RWPE2 (cell line): ENCODE data around the gene IRAK3.

Experiments used
- ATAC-seq: fragments of 200-7000 bp; cut with Tn5 transposase; 3 replicates; pipeline ENCODE4 v1.9.1; 2021; ENCODE audit warnings: low read depth
- DNase-seq: peaks from one replicate; pipeline ENCODE4 v3.0.0-alpha.2; 2020; ENCODE audit warnings: low spot score
- H3K27ac ChIP-seq: fragments of 450-650 bp; 2 replicates; pipeline ENCODE4 v1.5.1; 2017; ENCODE audit warnings: mild to moderate bottlenecking; ENCODE audit not compliant: poor library complexity, severe bottlenecking
- H3K27me3 ChIP-seq: fragments of 250-450 bp; sonication (Bioruptor Pico); 2 replicates; pipeline ENCODE4 v1.5.1; 2021; ENCODE audit warnings: mild to moderate bottlenecking, moderate library complexity; ENCODE audit not compliant: insufficient read depth, poor library complexity, severe bottlenecking
- H3K36me3 ChIP-seq: fragments of 250-450 bp; sonication (Bioruptor Pico); 2 replicates; pipeline ENCODE4 v1.5.1; 2020; ENCODE audit warnings: low read depth, mild to moderate bottlenecking, moderate library complexity
- H3K4me1 ChIP-seq: fragments of 250-450 bp; sonication (Bioruptor Pico); 2 replicates; pipeline ENCODE4 v1.5.1; 2021; ENCODE audit warnings: mild to moderate bottlenecking, moderate library complexity; ENCODE audit not compliant: insufficient read depth, poor library complexity, severe bottlenecking
- H3K4me3 ChIP-seq: fragments of 250-450 bp; sonication (Bioruptor Pico); 2 replicates; pipeline ENCODE4 v1.5.1; 2021; ENCODE audit warnings: mild to moderate bottlenecking, moderate library complexity; ENCODE audit not compliant: severe bottlenecking
- H3K9me3 ChIP-seq: fragments of 250-450 bp; sonication (Bioruptor Pico); 2 replicates; pipeline ENCODE4 v1.5.1; 2021; ENCODE audit warnings: mild to moderate bottlenecking, moderate library complexity; ENCODE audit not compliant: severe bottlenecking
- CTCF ChIP-seq: fragments of 450-650 bp; IDR thresholded peaks from one replicate; pipeline ENCODE4 v1.5.1; 2017; ENCODE audit warnings: mild to moderate bottlenecking, moderate library complexity; ENCODE audit not compliant: poor library complexity, severe bottlenecking

Gene IRAK3

GRCh38 chr12:66189889-66190288 lies 875 bp downstream of the IRAK3 start:
- ATAC-seq: no peak
- Histone ChIP-seq H3K27me3 (no peaks in the 10 kb centered on the region), H3K27ac (no peak overlapping the region), H3K4me3 (peak overlapping the region; percentile 40), H3K4me1 (peaks cover 7% of the 10 kb centered on the region), H3K36me3 (no peaks in the 10 kb centered on the region), H3K9me3 (no peaks in the 10 kb centered on the region)
- DNase-seq: no peak
- TF ChIP-seq CTCF: no peak

DNA sequence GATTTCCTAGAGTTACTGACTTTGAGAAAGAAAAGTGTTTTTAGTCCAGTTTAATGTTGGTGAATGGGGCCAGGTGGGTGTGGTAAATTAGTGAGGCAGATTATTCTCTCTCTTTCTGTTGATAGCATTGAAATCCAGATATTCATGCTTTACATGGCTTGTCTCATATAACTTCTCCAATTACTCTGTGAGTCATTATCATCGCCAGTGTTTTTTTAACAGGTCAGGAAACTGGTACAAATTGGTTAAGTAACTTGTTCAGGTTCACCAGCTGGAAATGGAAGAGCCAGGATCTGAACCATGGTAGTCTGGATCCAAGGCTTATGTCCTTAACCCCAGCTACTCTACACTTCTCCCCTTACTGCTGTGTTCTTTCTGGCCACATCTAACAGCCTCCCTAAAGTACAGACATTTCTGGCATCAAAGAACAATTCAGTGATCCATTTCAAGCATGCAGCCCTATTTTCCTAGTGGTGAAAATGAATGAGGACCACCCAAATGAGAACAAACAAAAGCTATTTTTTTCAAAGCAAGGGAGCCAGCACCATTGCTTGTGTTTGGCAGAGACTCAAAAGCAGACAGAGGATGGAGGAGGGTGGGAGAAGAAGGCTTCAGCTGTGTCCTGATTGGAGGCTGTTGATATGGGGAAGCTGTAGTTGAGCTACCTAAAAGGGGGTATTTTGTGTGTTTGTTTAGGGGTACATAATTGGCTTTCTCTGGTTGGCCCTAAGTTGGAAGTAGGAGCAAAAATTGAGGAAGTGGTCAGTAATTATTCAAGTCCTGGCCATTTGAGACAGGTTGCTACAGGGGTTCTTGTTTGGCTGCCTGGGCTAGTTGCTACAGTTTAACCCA lies 1.7 kb downstream of the IRAK3 start:
- Histone ChIP-seq H3K36me3 (no peaks in the 10 kb centered on the region), H3K9me3 (no peaks in the 10 kb centered on the region), H3K27me3 (no peaks in the 10 kb centered on the region), H3K4me1 (peaks cover 7% of the 10 kb centered on the region), H3K27ac (no peak overlapping the region), H3K4me3 (no peak overlapping the region)
- no peak for TF ChIP-seq CTCF
- ATAC-seq (peak; percentile 66), DNase-seq (no peak)

DNA sequence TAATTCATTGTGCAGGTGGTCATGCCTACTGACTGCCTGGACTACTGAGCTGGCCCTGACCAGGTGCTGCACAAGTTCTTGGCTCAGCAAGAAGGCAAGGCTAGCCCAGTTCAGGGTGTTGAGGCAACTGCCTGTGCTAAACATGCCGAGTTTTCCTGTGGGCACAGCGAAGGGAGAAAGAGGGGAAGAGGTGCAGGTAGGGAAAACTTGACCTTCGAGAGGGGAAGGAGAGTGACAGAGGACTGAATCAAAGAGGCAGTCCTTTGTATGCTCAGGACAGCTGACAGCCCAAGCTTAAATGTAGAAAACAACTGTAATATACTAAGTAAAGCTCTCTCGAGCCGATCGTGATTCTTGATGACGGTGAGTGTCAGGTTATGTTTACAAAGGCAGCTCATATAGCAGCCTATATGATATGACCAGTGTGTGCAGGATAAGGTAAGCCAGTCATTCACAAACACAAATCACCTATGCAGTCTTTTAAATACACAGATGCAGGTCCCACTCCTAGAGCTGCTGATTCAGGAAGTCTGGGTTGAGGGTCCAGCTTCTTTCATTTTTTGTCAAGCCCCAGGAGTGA lies 2.6 kb downstream of the IRAK3 start:
- Histone ChIP-seq H3K9me3 (no peaks in the 10 kb centered on the region), H3K4me1 (peaks cover 7% of the 10 kb centered on the region), H3K4me3 (no peak overlapping the region), H3K27me3 (no peaks in the 10 kb centered on the region), H3K27ac (no peak overlapping the region), H3K36me3 (no peaks in the 10 kb centered on the region)
- DNase-seq (no peak), ATAC-seq (no peak)
- TF ChIP-seq CTCF: no peak

DNA sequence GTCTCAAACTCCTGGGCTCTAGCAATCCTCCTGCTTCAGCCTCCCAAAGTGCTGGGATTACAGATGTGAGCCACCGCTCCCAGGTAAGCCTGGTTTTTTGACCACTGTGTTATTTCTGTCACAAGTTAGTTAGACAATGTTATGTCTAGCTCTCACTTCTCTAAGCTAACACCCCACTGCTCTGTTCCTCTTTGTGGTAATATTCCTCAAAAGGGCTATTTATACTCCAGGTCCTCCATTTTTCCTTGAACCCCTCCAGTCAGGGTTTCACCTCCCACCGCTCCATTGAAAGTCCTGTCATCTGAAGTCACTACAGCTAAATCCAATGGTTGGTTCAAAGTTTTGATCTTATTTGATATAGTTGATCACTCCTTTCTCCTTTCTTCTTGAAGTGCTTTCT lies 5.1 kb downstream of the IRAK3 start:
- no peak for ATAC-seq
- Histone ChIP-seq H3K4me3 (no peak overlapping the region), H3K27me3 (no peaks in the 10 kb centered on the region), H3K27ac (no peak overlapping the region), H3K36me3 (no peaks in the 10 kb centered on the region), H3K4me1 (peaks cover 7% of the 10 kb centered on the region), H3K9me3 (no peaks in the 10 kb centered on the region)
- TF ChIP-seq CTCF: no peak
- no peak for DNase-seq

DNA sequence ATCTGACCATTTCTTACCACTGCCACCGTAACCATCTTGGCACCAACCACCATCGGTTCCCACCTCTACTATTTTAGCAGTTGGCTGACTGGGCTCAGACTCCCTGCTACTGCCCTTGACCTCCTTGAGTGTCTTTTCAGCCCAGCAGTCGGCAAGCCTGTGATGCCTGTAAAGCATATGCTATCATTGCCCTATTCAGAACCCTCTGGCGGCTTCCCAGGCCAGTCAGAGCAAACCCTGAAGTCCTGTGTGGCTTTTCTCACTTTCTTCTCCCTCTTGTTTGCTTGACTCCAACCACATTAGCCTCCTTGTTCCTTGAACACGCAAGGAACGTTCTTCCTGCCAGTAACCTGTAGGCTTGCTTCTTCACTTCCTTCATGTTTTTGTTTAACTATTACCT lies 6.2 kb downstream of the IRAK3 start:
- TF ChIP-seq CTCF: no peak
- no peak overlapping the region for H3K4me3 ChIP-seq
- DNase-seq (no peak), ATAC-seq (no peak)
- H3K27ac ChIP-seq: no peak overlapping the region
- no peaks in the 10 kb centered on the region for H3K27me3 ChIP-seq
- H3K36me3 ChIP-seq: no peaks in the 10 kb centered on the region
- H3K4me1 ChIP-seq: peaks cover 2% of the 10 kb centered on the region
- no peaks in the 10 kb centered on the region for H3K9me3 ChIP-seq
